H1 (cell line): ENCODE data around the gene UBB. TPM values are rescaled to one million over a fixed set of nuclear protein-coding genes. Genes with fewer than 3 reads are reported as not detected.

Source experiments
- CTCF ChIA-PET: fragments of 300-600 bp; sonication (Branson Sonifier 250); formaldehyde crosslinking; loops from one replicate; lab custom pipeline; 2021; ENCODE audit not compliant: partially characterized antibody; lab: Charles Lee
- POLR2A ChIA-PET: fragments of 300-600 bp; sonication (Branson Sonifier 250); formaldehyde crosslinking; loops from one replicate; lab custom pipeline; 2021; ENCODE audit warnings: inconsistent platforms; ENCODE audit not compliant: partially characterized antibody; lab: Charles Lee
- DNase-seq, 2 experiments: peaks; one replicate each; pipeline versions ENCODE4 v3.0.0 to v3.0.0-alpha.2; 2010 to 2022; ENCODE audit warnings: low spot score in 2 of 2, low read depth in 1 of 2, mixed read lengths in 1 of 2
- FAIRE-seq: peaks from 2 replicates; lab custom pipeline; 2011; peaks lifted over from hg19 to GRCh38; lab: Jason Lieb, UNC
- H2AFZ ChIP-seq: 2 replicates; pipeline ENCODE4 v1.8.1; 2012; ENCODE audit warnings: low read length, inconsistent platforms
- H2AK5ac ChIP-seq: 2 replicates; pipeline ENCODE4 v1.6.1; 2013; ENCODE audit warnings: low read depth, low read length
- H2BK120ac ChIP-seq: replicated peaks from 2 replicates; pipeline ENCODE3; 2013; ENCODE audit warnings: low read depth, low read length, inconsistent platforms
- H2BK12ac ChIP-seq: 2 replicates; pipeline ENCODE4 v1.6.1; 2013; ENCODE audit warnings: low read depth, low read length
- H2BK15ac ChIP-seq: 2 replicates; pipeline ENCODE4 v1.6.1; 2013; ENCODE audit warnings: low read length
- H2BK20ac ChIP-seq: 2 replicates; pipeline ENCODE4 v1.6.1; 2013; ENCODE audit warnings: low read length
- H2BK5ac ChIP-seq: 2 replicates; pipeline ENCODE4 v1.6.1; 2013; ENCODE audit warnings: low read depth, low read length
- H3K14ac ChIP-seq: 2 replicates; pipeline ENCODE4 v1.6.1; 2013; ENCODE audit warnings: inconsistent platforms; ENCODE audit not compliant: insufficient read length
- H3K18ac ChIP-seq: 2 replicates; pipeline ENCODE4 v1.6.1; 2013; ENCODE audit warnings: low read length; ENCODE audit errors: extremely low read depth
- H3K23ac ChIP-seq: 2 replicates; pipeline ENCODE4 v1.6.1; 2013; ENCODE audit warnings: inconsistent platforms; ENCODE audit not compliant: insufficient read length
- H3K23me2 ChIP-seq: 2 replicates; pipeline ENCODE4 v1.6.1; 2013; ENCODE audit warnings: low read depth, low read length
- H3K27ac ChIP-seq: 2 replicates; pipeline ENCODE4 v1.6.1; 2011; ENCODE audit warnings: low read depth, low read length, inconsistent platforms
- H3K27me3 ChIP-seq, 4 experiments: replicated peaks in 1 of 4; 1 replicate in 1 of 4; 2 replicates in 3 of 4; pipeline versions ENCODE4 v1.6.1 to v1.8.1; 2011 to 2013; ENCODE audit warnings: low read length in 3 of 4, mild to moderate bottlenecking in 3 of 4, inconsistent platforms in 2 of 4, mixed read lengths in 2 of 4, moderate library complexity in 1 of 4; ENCODE audit not compliant: control insufficient read depth in 3 of 4, insufficient read depth in 3 of 4; ENCODE audit errors: extremely low read depth in 1 of 4
- H3K36me3 ChIP-seq, 4 experiments: 2 replicates each; pipeline versions ENCODE4 v1.6.1 to v1.8.1; 2011 to 2013; ENCODE audit warnings: mild to moderate bottlenecking in 4 of 4, low read length in 3 of 4, moderate library complexity in 2 of 4, control low read depth in 1 of 4, inconsistent platforms in 1 of 4; ENCODE audit not compliant: insufficient read depth in 4 of 4, control insufficient read depth in 2 of 4
- H3K4ac ChIP-seq: replicated peaks from 2 replicates; pipeline ENCODE3; 2013; ENCODE audit warnings: low read length, low read depth, mixed read lengths, inconsistent platforms; ENCODE audit not compliant: insufficient read length
- H3K4me1 ChIP-seq, 4 experiments: replicated peaks in 1 of 4; 1 replicate in 1 of 4; 2 replicates in 3 of 4; pipeline versions ENCODE4 v1.6.1 to v1.8.1; 2011 to 2013; ENCODE audit warnings: low read length in 3 of 4, inconsistent platforms in 2 of 4, mixed read lengths in 1 of 4; ENCODE audit not compliant: insufficient read depth in 4 of 4, control insufficient read depth in 3 of 4
- H3K4me2 ChIP-seq, 2 experiments: 2 replicates each; pipeline versions ENCODE4 v1.6.1 to v1.8.1; 2011 to 2013; ENCODE audit warnings: low read depth in 2 of 2, low read length in 2 of 2, control low read depth in 1 of 2, inconsistent platforms in 1 of 2, mild to moderate bottlenecking in 1 of 2; ENCODE audit not compliant: insufficient read depth in 1 of 2
- H3K4me3 ChIP-seq, 4 experiments: fragments of 200-600, 300-600 bp in 1 of 4; sonication (generic), shearing (Covaris generic), sonication (Bioruptor Twin) in 1 of 4; 2 replicates each; pipeline versions ENCODE4 v1.5.1 to v1.8.1; 2011 to 2016; ENCODE audit warnings: low read length in 4 of 4, low read depth in 3 of 4, control low read depth in 2 of 4, inconsistent platforms in 2 of 4, mild to moderate bottlenecking in 2 of 4, mixed read lengths in 1 of 4, moderate library complexity in 1 of 4; ENCODE audit not compliant: insufficient read depth in 2 of 4; ENCODE audit errors: extremely low read depth in 1 of 4
- H3K56ac ChIP-seq: replicated peaks from 2 replicates; pipeline ENCODE3; 2013; ENCODE audit warnings: low read depth, mild to moderate bottlenecking, mixed read lengths, low read length, inconsistent platforms; ENCODE audit not compliant: insufficient read length
- H3K79me1 ChIP-seq: 2 replicates; pipeline ENCODE4 v1.6.1; 2013; ENCODE audit warnings: low read depth, low read length, control low read depth
- H3K79me2 ChIP-seq, 2 experiments: 2 replicates each; pipeline versions ENCODE4 v1.6.1 to v1.8.1; 2012 to 2013; ENCODE audit warnings: low read length in 2 of 2, mild to moderate bottlenecking in 2 of 2, inconsistent platforms in 1 of 2; ENCODE audit not compliant: insufficient read depth in 2 of 2, control insufficient read depth in 1 of 2
- H3K9ac ChIP-seq, 4 experiments: replicated peaks in 1 of 4; 1 replicate in 1 of 4; 2 replicates in 3 of 4; pipeline versions ENCODE4 v1.6.1 to v1.8.1; 2011 to 2013; ENCODE audit warnings: low read depth in 3 of 4, low read length in 3 of 4, control low read depth in 2 of 4, mild to moderate bottlenecking in 2 of 4, moderate library complexity in 2 of 4, inconsistent platforms in 1 of 4; ENCODE audit errors: extremely low read depth in 1 of 4
- H3K9me3 ChIP-seq, 2 experiments: 2 replicates each; pipeline versions ENCODE4 v1.6.1 to v1.8.1; 2012 to 2013; ENCODE audit warnings: mild to moderate bottlenecking in 2 of 2, moderate library complexity in 2 of 2, control low read depth in 1 of 2, inconsistent platforms in 1 of 2, low read depth in 1 of 2, low read length in 1 of 2, mixed read lengths in 1 of 2; ENCODE audit not compliant: insufficient read depth in 2 of 2
- H4K20me1 ChIP-seq, 2 experiments: replicated peaks in 1 of 2; 2 replicates each; pipeline versions ENCODE3 to v1.8.1; 2011 to 2013; ENCODE audit warnings: inconsistent platforms in 2 of 2, low read length in 2 of 2, mild to moderate bottlenecking in 1 of 2; ENCODE audit not compliant: insufficient read depth in 2 of 2, control insufficient read depth in 1 of 2
- H4K5ac ChIP-seq: 2 replicates; pipeline ENCODE4 v1.6.1; 2013; ENCODE audit warnings: low read length, low read depth, mixed read lengths, inconsistent platforms; ENCODE audit not compliant: insufficient read length
- H4K8ac ChIP-seq: 2 replicates; pipeline ENCODE4 v1.8.0; 2013; ENCODE audit warnings: mild to moderate bottlenecking, moderate library complexity, low read length, inconsistent platforms; ENCODE audit not compliant: insufficient read depth; ENCODE audit errors: extremely low read depth
- H4K91ac ChIP-seq: replicated peaks from 2 replicates; pipeline ENCODE3; 2013; ENCODE audit warnings: low read length, mixed read lengths, inconsistent platforms; ENCODE audit not compliant: insufficient read length
- HDAC6 ChIP-seq: IDR thresholded peaks from one replicate; pipeline ENCODE4 v1.7.1; 2012; ENCODE audit warnings: low read depth, mild to moderate bottlenecking, inconsistent platforms, low read length, moderate library complexity
- JUN ChIP-seq: IDR thresholded peaks from 2 replicates; pipeline ENCODE4 v1.6.1; 2011; ENCODE audit warnings: low read depth, mild to moderate bottlenecking, improper control_type of control experiment, low read length
- ZNF274 ChIP-seq: IDR thresholded peaks from 2 replicates; pipeline ENCODE4 v1.7.0; 2012; ENCODE audit warnings: low read length, borderline replicate concordance; ENCODE audit errors: extremely low read depth
- WGBS, 2 experiments: shearing (Covaris generic) in 1 of 2; methylation state at CpG; one replicate each; pipeline versions ENCODE4 v1.1.6 to v1.1.7; 2013 to 2015; ENCODE audit warnings: low lambda C conversion rate in 2 of 2, mixed read lengths in 2 of 2, inconsistent platforms in 1 of 2, low coverage in 1 of 2, missing lambda C conversion rate in 1 of 2; ENCODE audit not compliant: insufficient replicate concordance in 2 of 2, insufficient coverage in 1 of 2, insufficient read length in 1 of 2; ENCODE audit errors: extremely low coverage in 1 of 2, missing lambda C conversion rate in 1 of 2; 5-methylcytosine and 5-hydroxymethylcytosine counted together
- polyA plus RNA-seq, 7 experiments: library from polyadenylated mRNA; depleted of rRNA in 3 of 7; stranded (reverse) in 5 of 7; unstranded in 2 of 7; fragments of >200 nt in 5 of 7; fragments of 200-250 nt in 2 of 7; gene quantifications; 1 replicate in 5 of 7; 2 replicates in 1 of 7; 4 replicates in 1 of 7; pipeline versions ENCODE4 v1.2.1 to v1.2.3, GENCODE V29; 2011 to 2013; ENCODE audit warnings: missing spikeins in 2 of 7, mixed read lengths in 2 of 7
- total RNA-seq: library from RNA; stranded (reverse); fragmentation: NEBNext Ultra II Directional; extraction: Animal tissue kit (Norgen Biotek cat#: 25700); gene quantifications from 2 replicates; pipeline ENCODE4 v1.2.1, GENCODE V29; 2021

UBB gene
- total and polyA plus RNA-seq, 2 of the 8 experiments (the other 6 are each of a cell fraction or from before 2014, with no cell fraction given) = 1,597 to 1,605 TPM

DNA sequence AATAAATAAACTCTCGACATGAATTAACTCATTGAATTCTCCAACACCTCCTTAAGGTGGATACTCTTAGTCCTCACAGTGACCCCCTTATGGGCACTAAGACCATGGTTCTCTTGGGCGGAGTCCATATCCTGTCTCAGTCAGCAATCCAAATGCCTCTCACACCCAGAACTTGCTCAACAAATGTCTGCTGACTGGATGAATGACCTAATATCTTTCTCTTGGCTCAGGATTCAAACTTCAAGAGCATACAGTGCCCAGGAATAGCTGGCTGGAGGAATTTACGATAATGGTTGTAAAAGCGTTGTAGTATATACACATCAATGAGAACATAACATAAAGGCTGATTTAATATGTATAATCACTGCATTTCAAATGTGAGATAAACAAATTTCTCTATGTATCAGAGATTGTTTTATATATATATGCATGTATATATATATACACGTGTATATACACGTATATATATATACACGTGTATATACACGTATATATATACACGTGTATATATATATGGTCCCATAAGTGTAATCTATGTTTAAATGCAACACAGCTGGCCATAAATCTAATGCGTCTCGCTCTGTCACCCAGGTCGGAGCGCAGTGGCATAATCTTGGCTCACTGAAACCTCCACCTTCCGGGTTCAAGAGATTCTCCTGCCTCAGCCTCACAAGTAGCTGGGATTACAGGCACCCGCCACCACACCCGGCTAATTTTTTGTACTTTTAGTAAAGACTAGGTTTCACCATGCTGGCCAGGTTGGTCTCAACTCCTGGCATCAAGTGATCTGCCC, 6.5 kb upstream of the UBB start:
- DNase-seq (no peak), FAIRE-seq (no peak)
- Histone ChIP-seq H3K4me1 (no peaks in the 10 kb centered on the region; a peak in 3 of 7 replicates), H3K9me3 (no peaks in the 10 kb centered on the region), H4K8ac (no peak overlapping the region), H3K56ac (no peak overlapping the region), H3K79me2 (no peaks in the 10 kb centered on the region), H3K14ac (no peak overlapping the region), H2AK5ac (no peak overlapping the region), H3K27ac (no peak overlapping the region), H2AFZ (no peak overlapping the region), H3K79me1 (no peaks in the 10 kb centered on the region), H2BK120ac (no peak overlapping the region), H3K4me3 (no peak overlapping the region), H3K4ac (no peak overlapping the region), H3K9ac (no peak overlapping the region), H3K23ac (no peak overlapping the region), H3K36me3 (no peaks in the 10 kb centered on the region), H4K5ac (no peak overlapping the region), H2BK5ac (no peak overlapping the region), H3K18ac (no peak overlapping the region), H2BK20ac (no peak overlapping the region), H3K23me2 (no peaks in the 10 kb centered on the region), H3K4me2 (no peak overlapping the region), H4K20me1 (no peaks in the 10 kb centered on the region), H2BK12ac (no peak overlapping the region), H2BK15ac (no peak overlapping the region), H4K91ac (no peak overlapping the region), H3K27me3 (no peaks in the 10 kb centered on the region)
- POLR2A ChIA-PET = interaction anchor here (1.4 to 2.3 kb wide), 2 partner anchors 9 to 64 kb away, joined by 3 to 6 read pairs; no protein-coding TSS in a partner anchor
- CTCF ChIA-PET = interaction anchor here (1.5 to 6.6 kb wide), 2 partner anchors 10 to 41 kb away, joined by 4 to 51 read pairs; partner anchors contain the start of gene TRPV2
- 89% methylated on average over 16 of the region's 16 CpGs; no CpG with 5 or more reads in 1 of the 2 experiments for WGBS, 2 experiments
- TF ChIP-seq HDAC6 (no peak), ZNF274 (no peak), JUN (no peak)
